Thymus (tissue), 11 donors: ENCODE data around the gene CARMIL1. TPM values are rescaled to one million over a fixed set of nuclear protein-coding genes. Genes with fewer than 3 reads are reported as not detected.

ENCODE experiments used
- DNase-seq, 9 donors: peaks; one replicate each; pipeline ENCODE4 v3.0.0-alpha.2; 2013; ENCODE audit warnings: low spot score in 9 of 9, low read depth in 6 of 9, missing footprints in 1 of 9
- H3K27ac ChIP-seq, 2 donors: one replicate each; pipeline ENCODE4 v1.5.1; 2013; ENCODE audit warnings: control low read depth in 1 of 2, low read depth in 1 of 2, low read length in 1 of 2, mild to moderate bottlenecking in 1 of 2, moderate library complexity in 1 of 2
- H3K27me3 ChIP-seq, 2 donors: one replicate each; pipeline ENCODE4 v1.5.1; 2013; ENCODE audit warnings: low read length in 1 of 2; ENCODE audit not compliant: control insufficient read depth in 2 of 2, insufficient read depth in 1 of 2
- H3K36me3 ChIP-seq, 2 donors: one replicate each; pipeline ENCODE4 v1.5.1; 2013; ENCODE audit warnings: low read length in 1 of 2, mild to moderate bottlenecking in 1 of 2, moderate library complexity in 1 of 2; ENCODE audit not compliant: control insufficient read depth in 2 of 2, insufficient read depth in 2 of 2
- H3K4me1 ChIP-seq, 2 donors: one replicate each; pipeline ENCODE4 v1.5.1; 2013; ENCODE audit warnings: low read length in 2 of 2; ENCODE audit not compliant: control insufficient read depth in 2 of 2, insufficient read depth in 2 of 2
- H3K4me3 ChIP-seq, 2 donors: one replicate each; pipeline ENCODE4 v1.5.1; 2013; ENCODE audit warnings: low read length in 2 of 2, control low read depth in 1 of 2, mild to moderate bottlenecking in 1 of 2
- H3K9me3 ChIP-seq, 2 donors: one replicate each; pipeline ENCODE4 v1.5.1; 2013; ENCODE audit warnings: low read length in 1 of 2, mild to moderate bottlenecking in 1 of 2; ENCODE audit not compliant: control insufficient read depth in 2 of 2, insufficient read depth in 1 of 2
- WGBS: extraction: QIAGEN DNeasy Blood & Tissue Kit; methylation state at CpG from one replicate; pipeline ENCODE4 v1.1.7; 2013; 5-methylcytosine and 5-hydroxymethylcytosine counted together
- polyA plus RNA-seq: library from polyadenylated mRNA; stranded (reverse); fragments of 200-250 nt; gene quantifications from one replicate; pipeline ENCODE4 v1.2.3, GENCODE V29; 2013
- total RNA-seq: library from RNA; stranded (reverse); fragments of 120-200 nt; gene quantifications from one replicate; pipeline ENCODE4 v1.2.4, GENCODE V29; 2013
- donor health status: healthy.

The CARMIL1 gene
- total and polyA plus RNA-seq, 2 donors, result 17.4 to 29.9 TPM

DNA sequence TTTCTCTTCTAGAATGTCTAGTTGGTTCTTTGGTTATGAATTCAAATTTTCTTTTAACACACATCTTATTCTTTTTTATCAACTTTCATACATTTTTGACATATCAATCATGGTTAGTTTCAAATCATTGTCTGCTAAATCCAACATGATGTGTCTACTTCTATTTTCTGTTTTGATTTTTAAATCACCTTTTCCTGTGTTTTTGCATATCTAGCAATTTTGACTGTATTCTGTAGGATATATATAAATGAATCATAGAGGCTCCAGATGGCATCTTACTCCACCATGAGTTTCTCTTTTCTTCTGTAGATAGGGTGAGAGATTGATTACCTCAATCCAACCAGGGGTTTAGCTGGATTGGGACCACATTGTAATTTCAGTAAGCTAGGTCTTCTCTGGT, 34.3 kb upstream of the CARMIL1 start:
- no peaks in the 10 kb centered on the region for H3K9me3 ChIP-seq
- H3K36me3 ChIP-seq, result no peaks in the 10 kb centered on the region
- H3K27me3 ChIP-seq, result no peaks in the 10 kb centered on the region
- H3K4me3 ChIP-seq, result no peak overlapping the region
- no peaks in the 10 kb centered on the region for H3K4me1 ChIP-seq
- H3K27ac ChIP-seq, result no peak overlapping the region
- no peak for DNase-seq

GRCh38 chr6:25248123-25248522, 31.1 kb upstream of the CARMIL1 start:
- Histone ChIP-seq H3K4me3 (no peak overlapping the region), H3K9me3 (no peaks in the 10 kb centered on the region), H3K27ac (no peak overlapping the region), H3K27me3 (no peaks in the 10 kb centered on the region), H3K36me3 (no peaks in the 10 kb centered on the region), H3K4me1 (peaks cover 0 to 10% of the 10 kb centered on the region in 2 donors)
- WGBS, result 99% methylated on average over 1 of the region's 1 CpG
- no peak for DNase-seq

DNA sequence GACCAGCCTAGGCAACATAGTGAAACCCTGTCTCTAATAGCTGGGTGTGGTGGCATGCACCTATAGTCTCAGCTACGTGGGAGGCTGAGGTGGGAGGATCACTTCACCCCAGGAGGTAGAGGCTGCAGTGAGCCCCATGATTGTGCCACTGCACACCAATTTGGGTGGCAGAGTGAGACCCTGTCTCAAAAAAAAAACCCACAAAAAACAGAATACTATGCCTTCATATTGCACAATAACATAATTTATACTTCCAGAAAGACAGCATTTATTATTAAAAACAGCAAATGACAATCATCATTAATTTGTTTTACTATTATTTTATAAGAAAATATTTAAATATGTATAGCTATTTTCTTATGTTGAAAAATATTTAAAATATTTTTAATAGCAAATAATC, 30.0 kb upstream of the CARMIL1 start:
- WGBS, result 98% methylated on average over 1 of the region's 1 CpG
- no peak for DNase-seq
- no peak overlapping the region for H3K27ac ChIP-seq
- H3K36me3 ChIP-seq, result no peaks in the 10 kb centered on the region
- peaks cover 0 to 10% of the 10 kb centered on the region in 2 donors for H3K4me1 ChIP-seq
- no peaks in the 10 kb centered on the region for H3K9me3 ChIP-seq
- no peaks in the 10 kb centered on the region for H3K27me3 ChIP-seq
- no peak overlapping the region for H3K4me3 ChIP-seq

- Histone ChIP-seq H3K36me3 (no peaks in the 10 kb centered on the region), H3K4me3 (no peak overlapping the region), H3K27ac (no peak overlapping the region), H3K4me1 (peaks cover 0 to 10% of the 10 kb centered on the region in 2 donors), H3K9me3 (no peaks in the 10 kb centered on the region), H3K27me3 (no peaks in the 10 kb centered on the region)
- DNase-seq, result peak in 6 of 9 donors; percentile 12 to 56 (median 28)
- 43% methylated on average over 5 of the region's 5 CpGs for WGBS
Measured at GRCh38 chr6:25250878-25251277, 28.3 kb upstream of the CARMIL1 start.

- Histone ChIP-seq H3K27ac (no peak overlapping the region), H3K36me3 (no peaks in the 10 kb centered on the region), H3K9me3 (no peaks in the 10 kb centered on the region), H3K27me3 (no peaks in the 10 kb centered on the region), H3K4me3 (no peak overlapping the region), H3K4me1 (peaks cover 0 to 10% of the 10 kb centered on the region in 2 donors)
- WGBS, result 94% methylated on average over 2 of the region's 2 CpGs
- DNase-seq, result no peak
Measured at GRCh38 chr6:25251426-25251825, 27.7 kb upstream of the CARMIL1 start.

DNA sequence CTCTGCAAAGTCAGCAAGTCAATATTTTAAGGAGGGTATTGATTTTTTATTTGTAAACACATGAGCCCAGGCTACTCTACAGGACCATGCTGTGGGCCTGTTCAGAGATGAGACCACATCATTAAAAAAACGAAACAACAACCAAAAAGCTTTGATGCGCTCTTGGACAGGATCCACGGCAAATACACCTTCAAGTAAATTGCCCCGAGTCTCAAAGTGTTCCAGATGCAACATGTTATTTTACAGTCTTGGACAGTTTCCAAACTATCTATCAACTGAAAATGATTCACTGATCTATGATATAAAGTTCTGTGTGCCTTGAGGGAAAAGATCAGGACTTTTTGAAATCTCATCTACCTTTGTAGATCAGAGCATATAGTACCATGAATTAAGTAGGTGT, 25.8 kb upstream of the CARMIL1 start:
- Histone ChIP-seq H3K27me3 (no peaks in the 10 kb centered on the region), H3K9me3 (no peaks in the 10 kb centered on the region), H3K36me3 (no peaks in the 10 kb centered on the region), H3K4me3 (no peak overlapping the region), H3K4me1 (peaks cover 0 to 10% of the 10 kb centered on the region in 2 donors), H3K27ac (no peak overlapping the region)
- 98% methylated on average over 4 of the region's 4 CpGs for WGBS
- DNase-seq, result no peak

DNA sequence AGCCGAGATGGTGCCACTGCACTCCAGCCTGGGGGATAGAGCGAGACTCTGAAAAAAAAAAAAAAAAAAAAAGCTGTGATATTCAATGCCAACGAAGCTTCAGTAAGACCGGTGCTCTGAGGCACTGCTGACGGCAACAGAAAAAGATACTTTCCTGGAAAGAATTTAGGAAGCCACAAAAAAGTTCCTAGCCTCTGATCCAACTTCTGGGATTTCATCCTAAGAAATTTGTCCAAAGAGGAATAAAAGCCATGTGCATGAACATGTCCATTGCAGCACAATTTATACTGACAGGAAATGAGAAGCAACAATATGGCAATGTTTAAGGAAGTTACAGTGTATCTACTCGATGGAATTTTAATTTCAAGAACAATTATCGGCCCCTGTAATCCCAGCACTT, 24.5 kb upstream of the CARMIL1 start:
- no peak for DNase-seq
- Histone ChIP-seq H3K36me3 (no peaks in the 10 kb centered on the region), H3K27me3 (no peaks in the 10 kb centered on the region), H3K27ac (no peak overlapping the region), H3K4me1 (peaks cover 0 to 10% of the 10 kb centered on the region in 2 donors), H3K9me3 (no peaks in the 10 kb centered on the region), H3K4me3 (no peak overlapping the region)
- WGBS, result 90% methylated on average over 7 of the region's 7 CpGs

GRCh38 chr6:25257686-25258348, 21.4 kb upstream of the CARMIL1 start:
- H3K36me3 ChIP-seq, result no peaks in the 10 kb centered on the region
- no peaks in the 10 kb centered on the region for H3K9me3 ChIP-seq
- DNase-seq, result no peak
- H3K27me3 ChIP-seq, result no peaks in the 10 kb centered on the region
- H3K4me3 ChIP-seq, result no peak overlapping the region
- WGBS, result 90% methylated on average over 7 of the region's 7 CpGs
- no peak overlapping the region for H3K27ac ChIP-seq
- H3K4me1 ChIP-seq, result no peaks in the 10 kb centered on the region

DNA sequence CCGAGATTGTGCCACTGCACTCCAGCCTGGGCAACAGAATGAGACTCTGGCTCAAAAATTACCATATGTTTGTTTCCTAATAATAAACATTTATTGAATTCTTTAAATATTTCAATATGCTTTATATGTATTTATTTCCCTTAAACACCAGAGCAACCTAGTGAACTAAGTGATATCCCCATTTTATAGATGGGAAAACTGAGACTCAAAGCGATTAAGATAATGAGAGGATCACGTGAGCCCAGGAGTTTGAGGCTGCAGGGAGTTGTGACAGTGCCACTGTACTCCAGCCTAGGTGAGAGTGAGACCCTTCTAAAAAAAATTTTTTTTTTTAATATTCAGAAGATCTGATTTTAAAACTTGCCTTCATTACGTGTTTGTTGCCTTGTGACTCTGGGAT, 19.4 kb upstream of the CARMIL1 start:
- no peaks in the 10 kb centered on the region for H3K9me3 ChIP-seq
- no peak overlapping the region for H3K27ac ChIP-seq
- H3K4me3 ChIP-seq, result no peak overlapping the region
- whole genome bisulfite sequencing, result 96% methylated on average over 4 of the region's 4 CpGs
- DNase-seq, result no peak
- no peaks in the 10 kb centered on the region for H3K27me3 ChIP-seq
- no peaks in the 10 kb centered on the region for H3K4me1 ChIP-seq
- H3K36me3 ChIP-seq, result no peaks in the 10 kb centered on the region
